Stimulated activated naive CD8-positive, alpha-beta T cell treated with anti-CD3 and anti-CD28 coated beads, Interleukin-15, Interleukin-2, amounts not matched to agents 100 ng/mL and 50 ng/mL, for 24 hours (primary cell): ENCODE data around the gene ATXN7L2.

Experiments used
- H3K27ac Mint-ChIP-seq: one replicate; pipeline ENCODE4 v1.8.0; 2021; ENCODE audit warnings: mild to moderate bottlenecking, mixed read lengths
- H3K27me3 Mint-ChIP-seq: one replicate; pipeline ENCODE4 v1.8.0; 2021; ENCODE audit warnings: mixed read lengths
- H3K36me3 Mint-ChIP-seq: one replicate; pipeline ENCODE4 v1.8.0; 2021; ENCODE audit warnings: low read depth, mixed read lengths
- H3K4me1 Mint-ChIP-seq: one replicate; pipeline ENCODE4 v1.8.0; 2021; ENCODE audit warnings: low read depth, mixed read lengths
- H3K4me3 Mint-ChIP-seq: one replicate; pipeline ENCODE4 v1.8.0; 2021; ENCODE audit warnings: mild to moderate bottlenecking, mixed read lengths
- H3K9me3 Mint-ChIP-seq: one replicate; pipeline ENCODE4 v1.8.0; 2021; ENCODE audit warnings: mixed read lengths

Gene ATXN7L2

DNA sequence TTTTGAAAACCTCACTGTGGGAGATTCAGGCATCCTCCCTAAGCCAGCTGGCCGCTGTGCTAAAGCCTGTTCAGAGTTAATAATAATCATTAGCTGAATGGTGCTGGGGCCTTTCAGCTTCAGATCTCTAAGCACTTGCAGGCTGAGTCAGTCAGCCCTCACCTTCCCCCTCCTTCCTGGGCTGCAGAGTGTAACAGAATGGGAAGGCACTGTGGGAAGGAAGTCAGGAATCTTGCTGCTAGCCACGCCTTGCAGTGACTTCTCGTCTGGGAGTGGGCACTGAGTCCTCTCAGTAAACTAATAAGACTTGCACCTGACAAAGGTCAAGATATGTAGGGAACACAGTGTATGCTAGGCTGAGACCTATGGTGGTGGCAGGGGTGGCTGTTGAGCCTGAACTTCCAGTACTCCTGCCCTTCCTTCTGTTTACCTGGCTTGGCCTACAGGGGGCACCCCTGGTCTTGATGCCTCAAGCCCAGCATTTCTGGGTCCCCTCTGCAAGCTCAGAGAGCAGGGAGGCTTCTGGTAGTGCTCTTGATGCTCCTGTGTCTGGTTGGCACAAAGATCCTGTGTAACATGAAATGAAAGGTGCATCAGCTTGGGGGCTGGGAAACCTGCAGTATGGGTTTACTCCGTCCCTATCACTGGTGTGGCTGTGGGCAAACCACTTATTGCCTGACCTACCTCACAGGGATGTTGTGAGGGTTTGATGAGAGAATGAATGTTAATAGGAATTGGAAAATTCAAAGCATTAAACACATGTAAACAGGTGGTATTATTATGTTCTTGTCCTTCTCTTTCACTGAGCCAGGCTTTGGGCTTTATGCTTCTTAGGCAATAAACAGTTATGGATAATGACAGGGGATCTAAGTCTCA is 16.2 kb downstream of the ATXN7L2 start:
- Mint-ChIP-seq H3K4me1 (peaks cover 92% of the 10 kb centered on the region), H3K9me3 (no peaks in the 10 kb centered on the region), H3K36me3 (peaks cover 14% of the 10 kb centered on the region), H3K27ac (peak overlapping the region; percentile 58), H3K4me3 (no peak overlapping the region), H3K27me3 (no peaks in the 10 kb centered on the region)

- H3K4me1 Mint-ChIP-seq: peaks cover 91% of the 10 kb centered on the region
- peaks cover 14% of the 10 kb centered on the region for H3K36me3 Mint-ChIP-seq
- no peaks in the 10 kb centered on the region for H3K27me3 Mint-ChIP-seq
- no peaks in the 10 kb centered on the region for H3K9me3 Mint-ChIP-seq
- H3K4me3 Mint-ChIP-seq: no peak overlapping the region
- peak overlapping the region; percentile 61 for H3K27ac Mint-ChIP-seq
Measured at GRCh38 chr1:109500941-109501381, 17.3 kb downstream of the ATXN7L2 start.

- Mint-ChIP-seq H3K4me1 (peaks cover 90% of the 10 kb centered on the region), H3K36me3 (peaks cover 14% of the 10 kb centered on the region), H3K27me3 (no peaks in the 10 kb centered on the region), H3K9me3 (no peaks in the 10 kb centered on the region), H3K27ac (peak overlapping the region; percentile 63), H3K4me3 (no peak overlapping the region)
Measured at GRCh38 chr1:109501644-109502363, 18.1 kb downstream of the ATXN7L2 start.

GRCh38 chr1:109502364-109502851 is 18.7 kb downstream of the ATXN7L2 start:
- H3K4me1 Mint-ChIP-seq: peaks cover 87% of the 10 kb centered on the region
- no peaks in the 10 kb centered on the region for H3K27me3 Mint-ChIP-seq

GRCh38 chr1:109503935-109504334 is 20.2 kb downstream of the ATXN7L2 start:
- Mint-ChIP-seq H3K27me3 (no peaks in the 10 kb centered on the region), H3K9me3 (no peaks in the 10 kb centered on the region), H3K36me3 (peaks cover 21% of the 10 kb centered on the region), H3K4me3 (no peak overlapping the region), H3K4me1 (peaks cover 86% of the 10 kb centered on the region), H3K27ac (peak overlapping the region; percentile 55)

More at GRCh38 chr1:109502364-109502851, 18.7 kb downstream of the ATXN7L2 start:
- Mint-ChIP-seq H3K27ac (peak overlapping the region; percentile 76), H3K36me3 (peaks cover 14% of the 10 kb centered on the region), H3K9me3 (no peaks in the 10 kb centered on the region), H3K4me3 (peak overlapping the region; percentile 55)

DNA sequence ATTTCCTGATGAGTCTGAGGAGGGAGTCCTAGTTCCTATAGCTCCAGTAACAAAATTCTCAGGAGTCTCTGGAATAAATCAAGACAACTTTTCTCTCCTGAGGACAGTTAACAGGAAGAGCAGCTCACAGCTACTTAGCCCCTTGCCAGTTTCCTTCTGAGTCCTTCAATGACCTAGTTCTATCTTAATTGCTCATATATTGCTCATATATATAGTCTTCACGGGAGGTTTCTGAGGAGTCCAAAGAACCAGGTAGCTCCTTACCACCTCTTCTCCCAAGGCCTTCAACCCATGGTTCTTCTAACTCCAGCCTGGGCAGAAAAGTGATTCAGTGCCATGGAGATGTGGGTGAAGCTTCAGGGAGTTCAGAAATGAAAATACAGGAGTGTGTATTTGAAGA is 21.3 kb downstream of the ATXN7L2 start:
- Mint-ChIP-seq H3K4me3 (no peak overlapping the region), H3K4me1 (peaks cover 81% of the 10 kb centered on the region), H3K36me3 (peaks cover 18% of the 10 kb centered on the region), H3K9me3 (no peaks in the 10 kb centered on the region), H3K27ac (peak overlapping the region; percentile 4), H3K27me3 (no peaks in the 10 kb centered on the region)

DNA sequence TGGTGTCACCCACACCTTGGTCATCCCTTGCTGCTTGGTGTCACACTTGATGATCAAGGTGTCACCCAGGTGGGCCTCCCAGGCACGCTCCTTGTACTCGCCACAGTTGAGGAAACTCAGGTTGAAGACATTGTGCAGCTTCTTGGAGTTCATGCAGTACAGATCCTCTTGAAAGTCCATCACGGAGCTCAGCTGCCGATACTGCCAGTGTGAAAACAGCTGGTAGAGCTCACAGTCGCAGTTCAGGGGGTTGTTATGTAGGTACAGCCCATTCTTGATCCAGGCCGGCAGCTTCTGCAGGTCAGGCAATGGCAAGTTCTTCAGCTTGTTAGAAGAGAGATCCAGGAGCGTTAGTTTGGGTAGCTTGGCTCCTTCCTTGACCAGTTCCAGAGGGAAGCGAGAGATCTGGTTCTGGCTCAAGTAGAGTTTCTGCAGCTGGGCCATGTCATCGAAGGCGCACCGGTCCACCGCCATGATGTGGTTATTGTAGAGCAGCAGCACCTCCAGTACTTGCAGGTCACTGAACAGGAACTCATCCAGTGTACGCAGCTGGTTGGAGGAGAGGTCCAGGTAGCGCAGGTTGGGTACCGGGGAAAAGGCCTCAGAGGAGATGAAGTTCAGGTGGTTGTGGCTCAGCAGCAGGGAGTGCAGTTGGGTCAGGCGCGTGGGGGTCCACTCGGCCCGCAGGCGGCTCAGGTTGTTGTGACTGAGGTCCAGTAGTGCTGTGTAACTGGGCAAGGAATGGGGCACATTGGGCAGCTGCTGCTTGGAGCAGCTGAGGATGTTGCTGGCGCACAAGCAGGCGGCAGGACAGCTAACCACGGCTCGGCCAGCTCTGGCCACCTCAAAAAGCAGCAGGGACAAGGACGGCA is 24.5 kb downstream of the ATXN7L2 start:
- peaks cover 67% of the 10 kb centered on the region for H3K4me1 Mint-ChIP-seq
- H3K9me3 Mint-ChIP-seq: no peaks in the 10 kb centered on the region

DNA sequence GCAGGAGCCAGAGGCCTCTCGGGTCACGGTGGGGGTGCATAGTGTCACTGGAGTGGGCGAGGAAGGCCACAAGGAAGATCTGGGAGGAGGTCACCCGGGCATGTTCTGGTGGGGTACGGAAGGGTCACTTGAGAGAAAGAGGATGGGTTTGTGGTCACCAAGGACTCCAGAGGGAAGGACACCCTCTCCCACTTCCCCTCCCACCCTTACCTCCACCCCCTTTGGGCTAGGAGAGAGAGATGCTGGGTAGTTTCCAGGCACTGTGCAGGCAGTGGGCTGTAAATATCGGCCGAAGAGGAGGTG is 25.1 kb downstream of the ATXN7L2 start:
- H3K9me3 Mint-ChIP-seq: no peaks in the 10 kb centered on the region
- peaks cover 7% of the 10 kb centered on the region for H3K36me3 Mint-ChIP-seq
- no peak overlapping the region for H3K27ac Mint-ChIP-seq
- H3K4me1 Mint-ChIP-seq: peaks cover 66% of the 10 kb centered on the region
- peak overlapping the region; percentile 82 for H3K4me3 Mint-ChIP-seq
- H3K27me3 Mint-ChIP-seq: peaks cover 9% of the 10 kb centered on the region

More for the DNA sequence above, 24.5 kb downstream of the ATXN7L2 start:
- H3K27me3 Mint-ChIP-seq: peaks cover 9% of the 10 kb centered on the region
- peak overlapping the region; percentile 56 for H3K27ac Mint-ChIP-seq
- H3K4me3 Mint-ChIP-seq: peak overlapping the region; percentile 82
- peaks cover 7% of the 10 kb centered on the region for H3K36me3 Mint-ChIP-seq

DNA sequence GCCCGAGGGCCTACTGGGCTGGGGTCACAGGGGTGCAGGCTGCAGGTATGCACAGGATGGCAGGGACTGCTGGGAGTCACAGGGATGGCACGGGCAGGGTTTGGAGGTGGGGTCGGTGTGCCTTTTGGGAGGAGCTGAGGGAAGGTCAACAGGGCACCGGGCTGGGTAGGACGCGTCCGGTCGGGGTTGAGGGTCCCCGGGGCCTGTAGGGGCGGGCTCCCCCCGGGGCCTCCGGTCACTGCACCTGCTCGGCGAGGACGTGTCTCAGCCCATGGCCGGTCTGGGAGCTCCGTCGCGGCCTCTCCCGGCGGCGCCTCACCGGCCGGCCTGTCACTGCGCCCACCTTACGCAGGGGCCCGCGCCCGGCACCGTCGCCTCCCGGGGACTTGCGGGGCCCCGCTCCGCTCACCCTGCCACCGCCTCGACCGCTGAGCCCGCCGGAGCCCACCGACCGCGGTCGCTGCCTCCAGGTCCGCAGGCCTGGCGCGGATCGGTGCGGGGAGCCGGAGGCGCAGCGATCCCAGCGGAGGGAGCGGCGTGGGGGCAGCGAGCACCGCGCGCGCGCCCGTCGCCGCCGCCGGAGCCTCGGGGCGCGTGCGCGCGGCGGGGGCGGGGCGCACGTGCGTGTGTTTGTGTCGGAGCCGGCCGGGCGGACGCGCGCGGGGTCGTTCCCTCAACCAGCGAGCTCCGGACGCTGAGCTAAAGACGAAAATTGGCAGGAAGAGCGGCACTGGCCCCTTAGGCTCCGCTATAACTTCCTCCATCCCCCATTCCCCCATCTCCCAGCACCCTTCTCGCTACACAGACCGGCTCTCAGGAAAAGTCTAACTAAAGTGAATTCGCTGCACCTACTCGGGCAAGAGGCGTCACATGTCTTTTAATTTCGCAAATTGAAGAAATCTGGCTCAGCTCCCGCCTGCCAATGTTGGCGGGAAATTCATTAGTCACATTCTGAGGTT is 25.8 kb downstream of the ATXN7L2 start, which contains the start of gene AMIGO1:
Gene AMIGO1, minus strand, starts transcription at position 552 of the 959 bp plus-strand sequence. CDS start 815 bp downstream, outside the sequence.
- peaks cover 60% of the 10 kb centered on the region for H3K4me1 Mint-ChIP-seq
- no peaks in the 10 kb centered on the region for H3K9me3 Mint-ChIP-seq
- H3K4me3 Mint-ChIP-seq: peak within 1 kb of the TSS; percentile 89

GRCh38 chr1:109513110-109513710 is 29.5 kb downstream of the ATXN7L2 start:
- no peaks in the 10 kb centered on the region for H3K9me3 Mint-ChIP-seq
- H3K4me1 Mint-ChIP-seq: peaks cover 33% of the 10 kb centered on the region
- no peak overlapping the region for H3K27ac Mint-ChIP-seq
- H3K36me3 Mint-ChIP-seq: peaks cover 2% of the 10 kb centered on the region
- H3K4me3 Mint-ChIP-seq: no peak overlapping the region
- H3K27me3 Mint-ChIP-seq: peaks cover 9% of the 10 kb centered on the region

More for the DNA sequence above, 25.8 kb downstream of the ATXN7L2 start, which contains the start of gene AMIGO1:
- Mint-ChIP-seq H3K36me3 (peaks cover 7% of the 10 kb centered on the region), H3K27ac (peak within 1 kb of the TSS; percentile 85), H3K27me3 (peaks cover 9% of the 10 kb centered on the region)

- no peak overlapping the region for H3K27ac Mint-ChIP-seq
- no peak overlapping the region for H3K4me3 Mint-ChIP-seq
- H3K27me3 Mint-ChIP-seq: peaks cover 9% of the 10 kb centered on the region
- no peaks in the 10 kb centered on the region for H3K36me3 Mint-ChIP-seq
- no peaks in the 10 kb centered on the region for H3K9me3 Mint-ChIP-seq
- peaks cover 21% of the 10 kb centered on the region for H3K4me1 Mint-ChIP-seq
Measured at GRCh38 chr1:109514846-109515245, 31.1 kb downstream of the ATXN7L2 start.

DNA sequence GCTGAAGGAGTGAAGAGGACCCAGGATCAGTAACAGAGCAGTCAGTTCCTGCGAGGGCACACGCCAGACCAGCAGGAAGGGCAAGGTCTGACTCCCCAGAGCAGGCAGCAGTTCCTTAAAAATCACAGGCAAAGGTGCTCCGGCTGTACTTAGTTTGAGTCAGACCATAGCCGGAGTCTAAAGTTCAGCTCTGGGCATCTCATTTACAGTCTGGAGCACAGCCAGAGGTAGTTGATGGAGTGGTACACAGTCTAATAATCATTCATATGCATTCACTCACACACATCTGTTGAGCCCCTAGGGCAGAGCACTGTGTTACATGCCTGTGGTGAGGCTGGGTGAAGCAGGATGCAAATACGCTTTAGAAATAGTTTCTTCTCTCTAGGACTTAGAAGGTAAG is 33.2 kb downstream of the ATXN7L2 start:
- Mint-ChIP-seq H3K27me3 (peaks cover 2% of the 10 kb centered on the region), H3K36me3 (no peaks in the 10 kb centered on the region), H3K9me3 (no peaks in the 10 kb centered on the region), H3K27ac (no peak overlapping the region), H3K4me1 (peaks cover 3% of the 10 kb centered on the region), H3K4me3 (no peak overlapping the region)

DNA sequence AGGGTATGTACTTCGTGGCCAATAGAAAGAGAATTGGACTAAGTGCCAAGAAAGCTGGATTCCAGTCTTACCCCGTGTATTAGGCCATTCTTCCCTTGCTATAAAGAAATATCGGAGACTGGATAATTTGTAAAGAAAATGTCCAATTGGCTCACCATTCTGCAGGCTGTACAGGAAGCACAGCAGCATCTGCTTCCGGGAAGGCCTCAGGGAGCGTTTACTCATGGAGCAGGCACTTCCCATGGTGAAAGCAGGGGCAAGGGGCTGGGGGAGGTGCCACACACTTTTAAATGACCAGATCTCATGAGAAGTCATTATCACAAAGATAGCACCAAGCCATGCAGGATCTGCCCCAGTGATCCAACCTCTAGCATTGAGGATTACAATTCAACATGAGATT is 33.6 kb downstream of the ATXN7L2 start:
- H3K36me3 Mint-ChIP-seq: no peaks in the 10 kb centered on the region
- peaks cover 3% of the 10 kb centered on the region for H3K4me1 Mint-ChIP-seq
- H3K9me3 Mint-ChIP-seq: no peaks in the 10 kb centered on the region
- H3K27me3 Mint-ChIP-seq: no peaks in the 10 kb centered on the region
- no peak overlapping the region for H3K4me3 Mint-ChIP-seq
- no peak overlapping the region for H3K27ac Mint-ChIP-seq
